ENCODE data around the gene NEUROD1.
A peak's percentile ranks its signal among the peaks of the same experiment; 100 is the strongest.

Gene NEUROD1

GRCh38 chr2:181680937-181681811, 857 bp upstream of the NEUROD1 start:
- Histone ChIP-seq H3K9ac (ENCODE audit: low read depth in 1 of 2, low read length in 2 of 2) (no peak overlapping the region), H3K27ac (ENCODE audit: low read depth in 2 of 2, low read length in 2 of 2) (no peak overlapping the region), H3K9me3 (ENCODE audit: control insufficient read depth in 2 of 2, low read length in 2 of 2) (peaks cover 0 to 5% of the 10 kb centered on the region in 2 donors), H3K4me3 (ENCODE audit: low read length in 2 of 2) (peak overlapping the region; percentile 11 to 22), H3K4me1 (ENCODE audit: control insufficient read depth in 2 of 2, insufficient read depth in 2 of 2, low read length in 2 of 2) (peaks cover 0 to 2% of the 10 kb centered on the region in 2 donors), H3K36me3 (ENCODE audit: control insufficient read depth in 2 of 2, insufficient read depth in 2 of 2, low read length in 2 of 2) (no peaks in the 10 kb centered on the region), H3K27me3 (ENCODE audit: control insufficient read depth in 2 of 2, insufficient read depth in 2 of 2, low read length in 2 of 2) (peaks cover 66 to 69% of the 10 kb centered on the region in 2 donors)

GRCh38 chr2:181679544-181679979, 755 bp downstream of the NEUROD1 start:
- Histone ChIP-seq H3K9me3 (ENCODE audit: control insufficient read depth in 2 of 2, low read length in 2 of 2) (peaks cover 0 to 2% of the 10 kb centered on the region in 2 donors), H3K36me3 (ENCODE audit: control insufficient read depth in 2 of 2, insufficient read depth in 2 of 2, low read length in 2 of 2) (no peaks in the 10 kb centered on the region), H3K4me3 (ENCODE audit: low read length in 2 of 2) (no peak overlapping the region), H3K4me1 (ENCODE audit: control insufficient read depth in 2 of 2, insufficient read depth in 2 of 2, low read length in 2 of 2) (peaks cover 0 to 2% of the 10 kb centered on the region in 2 donors), H3K27ac (ENCODE audit: low read depth in 2 of 2, low read length in 2 of 2) (no peak overlapping the region), H3K9ac (ENCODE audit: low read depth in 1 of 2, low read length in 2 of 2) (no peak overlapping the region), H3K27me3 (ENCODE audit: control insufficient read depth in 2 of 2, insufficient read depth in 2 of 2, low read length in 2 of 2) (peaks cover 57 to 60% of the 10 kb centered on the region in 2 donors)

GRCh38 chr2:181678861-181679543, 1.3 kb downstream of the NEUROD1 start:
- H3K27ac ChIP-seq (ENCODE audit: low read depth in 2 of 2, low read length in 2 of 2): no peak overlapping the region
- no peaks in the 10 kb centered on the region for H3K36me3 ChIP-seq (ENCODE audit: control insufficient read depth in 2 of 2, insufficient read depth in 2 of 2, low read length in 2 of 2)
- peaks cover 54 to 56% of the 10 kb centered on the region in 2 donors for H3K27me3 ChIP-seq (ENCODE audit: control insufficient read depth in 2 of 2, insufficient read depth in 2 of 2, low read length in 2 of 2)
- no peak overlapping the region for H3K9ac ChIP-seq (ENCODE audit: low read depth in 1 of 2, low read length in 2 of 2)
- H3K9me3 ChIP-seq (ENCODE audit: control insufficient read depth in 2 of 2, low read length in 2 of 2): peaks cover 0 to 2% of the 10 kb centered on the region in 2 donors
- H3K4me1 ChIP-seq (ENCODE audit: control insufficient read depth in 2 of 2, insufficient read depth in 2 of 2, low read length in 2 of 2): peaks cover 0 to 2% of the 10 kb centered on the region in 2 donors
- H3K4me3 ChIP-seq (ENCODE audit: low read length in 2 of 2): no peak overlapping the region

GRCh38 chr2:181677912-181678586, 2.3 kb downstream of the NEUROD1 start:
- Histone ChIP-seq H3K9me3 (ENCODE audit: control insufficient read depth in 2 of 2, low read length in 2 of 2) (peaks cover 0 to 2% of the 10 kb centered on the region in 2 donors), H3K4me3 (ENCODE audit: low read length in 2 of 2) (no peak overlapping the region), H3K9ac (ENCODE audit: low read depth in 1 of 2, low read length in 2 of 2) (no peak overlapping the region), H3K36me3 (ENCODE audit: control insufficient read depth in 2 of 2, insufficient read depth in 2 of 2, low read length in 2 of 2) (no peaks in the 10 kb centered on the region), H3K27ac (ENCODE audit: low read depth in 2 of 2, low read length in 2 of 2) (no peak overlapping the region), H3K27me3 (ENCODE audit: control insufficient read depth in 2 of 2, insufficient read depth in 2 of 2, low read length in 2 of 2) (peaks cover 50 to 53% of the 10 kb centered on the region in 2 donors), H3K4me1 (ENCODE audit: control insufficient read depth in 2 of 2, insufficient read depth in 2 of 2, low read length in 2 of 2) (peaks cover 0 to 2% of the 10 kb centered on the region in 2 donors)

GRCh38 chr2:181675254-181675653, 5.1 kb downstream of the NEUROD1 start:
- H3K9ac ChIP-seq (ENCODE audit: low read depth in 1 of 2, low read length in 2 of 2): no peak overlapping the region

GRCh38 chr2:181674461-181674860, 5.9 kb downstream of the NEUROD1 start:
- Histone ChIP-seq H3K27me3 (ENCODE audit: control insufficient read depth in 2 of 2, insufficient read depth in 2 of 2, low read length in 2 of 2) (peaks cover 18 to 25% of the 10 kb centered on the region in 2 donors), H3K4me1 (ENCODE audit: control insufficient read depth in 2 of 2, insufficient read depth in 2 of 2, low read length in 2 of 2) (no peaks in the 10 kb centered on the region), H3K36me3 (ENCODE audit: control insufficient read depth in 2 of 2, insufficient read depth in 2 of 2, low read length in 2 of 2) (no peaks in the 10 kb centered on the region)

More at GRCh38 chr2:181675254-181675653, 5.1 kb downstream of the NEUROD1 start:
- H3K27me3 ChIP-seq (ENCODE audit: control insufficient read depth in 2 of 2, insufficient read depth in 2 of 2, low read length in 2 of 2): peaks cover 23 to 31% of the 10 kb centered on the region in 2 donors
- H3K27ac ChIP-seq (ENCODE audit: low read depth in 2 of 2, low read length in 2 of 2): no peak overlapping the region
- no peak overlapping the region for H3K4me3 ChIP-seq (ENCODE audit: low read length in 2 of 2)
- H3K9me3 ChIP-seq (ENCODE audit: control insufficient read depth in 2 of 2, low read length in 2 of 2): no peaks in the 10 kb centered on the region
- H3K36me3 ChIP-seq (ENCODE audit: control insufficient read depth in 2 of 2, insufficient read depth in 2 of 2, low read length in 2 of 2): no peaks in the 10 kb centered on the region
- no peaks in the 10 kb centered on the region for H3K4me1 ChIP-seq (ENCODE audit: control insufficient read depth in 2 of 2, insufficient read depth in 2 of 2, low read length in 2 of 2)

GRCh38 chr2:181673173-181673572, 7.1 kb downstream of the NEUROD1 start:
- Histone ChIP-seq H3K4me1 (ENCODE audit: control insufficient read depth in 2 of 2, insufficient read depth in 2 of 2, low read length in 2 of 2) (no peaks in the 10 kb centered on the region), H3K9ac (ENCODE audit: low read depth in 1 of 2, low read length in 2 of 2) (no peak overlapping the region), H3K27me3 (ENCODE audit: control insufficient read depth in 2 of 2, insufficient read depth in 2 of 2, low read length in 2 of 2) (peaks cover 7 to 14% of the 10 kb centered on the region in 2 donors), H3K27ac (ENCODE audit: low read depth in 2 of 2, low read length in 2 of 2) (no peak overlapping the region), H3K9me3 (ENCODE audit: control insufficient read depth in 2 of 2, low read length in 2 of 2) (no peaks in the 10 kb centered on the region), H3K36me3 (ENCODE audit: control insufficient read depth in 2 of 2, insufficient read depth in 2 of 2, low read length in 2 of 2) (no peaks in the 10 kb centered on the region), H3K4me3 (ENCODE audit: low read length in 2 of 2) (no peak overlapping the region)

More at GRCh38 chr2:181674461-181674860, 5.9 kb downstream of the NEUROD1 start:
- no peak overlapping the region for H3K9ac ChIP-seq (ENCODE audit: low read depth in 1 of 2, low read length in 2 of 2)
- H3K4me3 ChIP-seq (ENCODE audit: low read length in 2 of 2): no peak overlapping the region
- no peaks in the 10 kb centered on the region for H3K9me3 ChIP-seq (ENCODE audit: control insufficient read depth in 2 of 2, low read length in 2 of 2)
- no peak overlapping the region for H3K27ac ChIP-seq (ENCODE audit: low read depth in 2 of 2, low read length in 2 of 2)

- Histone ChIP-seq H3K9ac (ENCODE audit: low read depth in 1 of 2, low read length in 2 of 2) (no peak overlapping the region), H3K9me3 (ENCODE audit: control insufficient read depth in 2 of 2, low read length in 2 of 2) (no peaks in the 10 kb centered on the region), H3K4me1 (ENCODE audit: control insufficient read depth in 2 of 2, insufficient read depth in 2 of 2, low read length in 2 of 2) (no peaks in the 10 kb centered on the region), H3K27me3 (ENCODE audit: control insufficient read depth in 2 of 2, insufficient read depth in 2 of 2, low read length in 2 of 2) (peaks cover under 1 to 7% of the 10 kb centered on the region in 2 donors), H3K4me3 (ENCODE audit: low read length in 2 of 2) (no peak overlapping the region), H3K27ac (ENCODE audit: low read depth in 2 of 2, low read length in 2 of 2) (no peak overlapping the region), H3K36me3 (ENCODE audit: control insufficient read depth in 2 of 2, insufficient read depth in 2 of 2, low read length in 2 of 2) (no peaks in the 10 kb centered on the region)
Measured at GRCh38 chr2:181672255-181673008, 7.9 kb downstream of the NEUROD1 start.

GRCh38 chr2:181670632-181671031, 9.7 kb downstream of the NEUROD1 start:
- H3K27me3 ChIP-seq (ENCODE audit: control insufficient read depth in 2 of 2, insufficient read depth in 2 of 2, low read length in 2 of 2): peaks cover 0 to 7% of the 10 kb centered on the region in 2 donors
- H3K4me1 ChIP-seq (ENCODE audit: control insufficient read depth in 2 of 2, insufficient read depth in 2 of 2, low read length in 2 of 2): no peaks in the 10 kb centered on the region
- no peak overlapping the region for H3K27ac ChIP-seq (ENCODE audit: low read depth in 2 of 2, low read length in 2 of 2)
- H3K36me3 ChIP-seq (ENCODE audit: control insufficient read depth in 2 of 2, insufficient read depth in 2 of 2, low read length in 2 of 2): no peaks in the 10 kb centered on the region
- no peak overlapping the region for H3K9ac ChIP-seq (ENCODE audit: low read depth in 1 of 2, low read length in 2 of 2)
- no peak overlapping the region for H3K4me3 ChIP-seq (ENCODE audit: low read length in 2 of 2)
- no peaks in the 10 kb centered on the region for H3K9me3 ChIP-seq (ENCODE audit: control insufficient read depth in 2 of 2, low read length in 2 of 2)

All from mucosa of rectum (tissue), 2 donors.